DND-41 (cell line): ENCODE measurements around the gene IFIT5.

Experiments used
- ATAC-seq: fragments of 200-7000 bp; cut with Tn5 transposase; 3 replicates; pipeline ENCODE4 v1.9.1; 2021; ENCODE audit warnings: low read depth; ENCODE audit not compliant: insufficient read depth
- DNase-seq: peaks from one replicate; pipeline ENCODE4 v3.0.0-alpha.2; 2020
- H2AFZ ChIP-seq: 2 replicates; pipeline ENCODE4 v1.6.0; 2012; ENCODE audit warnings: low read depth, low read length
- H3K27ac ChIP-seq: 2 replicates; pipeline ENCODE4 v1.5.1; 2012; ENCODE audit warnings: low read length, inconsistent platforms
- H3K27me3 ChIP-seq: fragments of 200-600 bp; sonication (generic); 2 replicates; pipeline ENCODE4 v1.6.0; 2012; ENCODE audit warnings: low read length, mild to moderate bottlenecking, inconsistent platforms; ENCODE audit not compliant: insufficient read depth, poor library complexity
- H3K36me3 ChIP-seq: 2 replicates; pipeline ENCODE4 v1.5.1; 2012; ENCODE audit warnings: low read length, inconsistent platforms; ENCODE audit not compliant: insufficient read depth
- H3K4me1 ChIP-seq: 2 replicates; pipeline ENCODE4 v1.5.1; 2012; ENCODE audit warnings: mild to moderate bottlenecking, low read length; ENCODE audit not compliant: insufficient read depth
- H3K4me2 ChIP-seq: 2 replicates; pipeline ENCODE4 v1.6.0; 2012; ENCODE audit warnings: mild to moderate bottlenecking, moderate library complexity, low read length, inconsistent platforms; ENCODE audit not compliant: insufficient read depth
- H3K4me3 ChIP-seq, 2 experiments: fragments of 200-600 bp in 1 of 2; shearing (Covaris generic) in 1 of 2; 2 replicates each; pipeline ENCODE4 v1.5.1; 2012 to 2016; ENCODE audit warnings: inconsistent platforms in 2 of 2, low read length in 2 of 2, mild to moderate bottlenecking in 2 of 2, low read depth in 1 of 2, moderate library complexity in 1 of 2
- H3K79me2 ChIP-seq: 2 replicates; pipeline ENCODE4 v1.6.0; 2012; ENCODE audit warnings: low read length, inconsistent platforms; ENCODE audit not compliant: insufficient read depth
- H3K9ac ChIP-seq: 2 replicates; pipeline ENCODE4 v1.6.0; 2012; ENCODE audit warnings: low read depth, mild to moderate bottlenecking, inconsistent platforms, low read length, moderate library complexity
- H3K9me3 ChIP-seq: 2 replicates; pipeline ENCODE4 v1.5.1; 2012; ENCODE audit warnings: low read length, moderate library complexity, mild to moderate bottlenecking, inconsistent platforms; ENCODE audit not compliant: insufficient read depth, severe bottlenecking
- H4K20me1 ChIP-seq: 2 replicates; pipeline ENCODE4 v1.6.0; 2012; ENCODE audit warnings: low read length; ENCODE audit not compliant: insufficient read depth
- EZH2 ChIP-seq: IDR thresholded peaks from 3 replicates; pipeline ENCODE4 v1.6.1; 2012; ENCODE audit warnings: borderline replicate concordance, low read depth, mild to moderate bottlenecking, moderate library complexity, low read length, inconsistent platforms; ENCODE audit not compliant: severe bottlenecking
- TF ChIP-seq, protein P1 (sequence below): IDR thresholded peaks from 2 replicates; pipeline ENCODE4 v1.5.1; 2012; ENCODE audit warnings: borderline replicate concordance, low read length, moderate library complexity, mild to moderate bottlenecking; ENCODE audit not compliant: poor library complexity, severe bottlenecking; ENCODE audit errors: extremely low read depth

The IFIT5 gene

DNA sequence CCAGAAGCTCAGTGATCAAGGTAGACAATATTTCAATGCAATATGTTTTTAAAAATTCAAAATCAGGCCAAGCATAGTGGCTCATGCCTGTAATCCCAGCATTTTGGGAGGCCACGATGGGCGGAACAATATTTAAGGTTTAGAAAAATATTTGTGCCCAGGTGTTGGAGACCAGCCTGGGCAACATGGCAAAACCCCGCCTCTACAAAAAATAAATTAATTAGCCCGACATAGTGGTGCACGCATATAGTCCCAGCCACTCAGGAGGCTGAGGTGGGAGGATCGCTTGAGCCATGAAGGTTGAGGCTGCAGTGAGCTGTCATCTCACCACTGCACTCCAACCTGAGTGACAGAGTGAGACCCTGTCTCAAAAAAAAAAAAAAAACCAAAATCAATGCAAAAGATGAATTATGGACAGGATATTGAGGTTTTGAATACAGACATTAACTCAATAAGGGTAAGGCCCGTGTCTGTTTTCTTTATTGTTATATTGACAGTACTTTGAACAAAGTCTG is 913 bp upstream of the IFIT5 start:
- Histone ChIP-seq H3K27ac (peak overlapping the region; percentile 92), H4K20me1 (peaks cover 3% of the 10 kb centered on the region; the same call in 1 of the 2 replicates), H3K4me1 (peaks cover 56% of the 10 kb centered on the region), H3K27me3 (no peaks in the 10 kb centered on the region), H3K4me3 (peak overlapping the region; percentile 80 to 87; a peak in 3 of 4 replicates), H3K79me2 (peaks cover 47% of the 10 kb centered on the region), H2AFZ (peak overlapping the region; percentile 92), H3K9ac (peak overlapping the region; percentile 91), H3K4me2 (peak overlapping the region; percentile 94), H3K9me3 (no peaks in the 10 kb centered on the region), H3K36me3 (peaks cover 12% of the 10 kb centered on the region)
- DNase-seq (peak; percentile 15), ATAC-seq (no peak)
- TF ChIP-seq, protein P1, sequence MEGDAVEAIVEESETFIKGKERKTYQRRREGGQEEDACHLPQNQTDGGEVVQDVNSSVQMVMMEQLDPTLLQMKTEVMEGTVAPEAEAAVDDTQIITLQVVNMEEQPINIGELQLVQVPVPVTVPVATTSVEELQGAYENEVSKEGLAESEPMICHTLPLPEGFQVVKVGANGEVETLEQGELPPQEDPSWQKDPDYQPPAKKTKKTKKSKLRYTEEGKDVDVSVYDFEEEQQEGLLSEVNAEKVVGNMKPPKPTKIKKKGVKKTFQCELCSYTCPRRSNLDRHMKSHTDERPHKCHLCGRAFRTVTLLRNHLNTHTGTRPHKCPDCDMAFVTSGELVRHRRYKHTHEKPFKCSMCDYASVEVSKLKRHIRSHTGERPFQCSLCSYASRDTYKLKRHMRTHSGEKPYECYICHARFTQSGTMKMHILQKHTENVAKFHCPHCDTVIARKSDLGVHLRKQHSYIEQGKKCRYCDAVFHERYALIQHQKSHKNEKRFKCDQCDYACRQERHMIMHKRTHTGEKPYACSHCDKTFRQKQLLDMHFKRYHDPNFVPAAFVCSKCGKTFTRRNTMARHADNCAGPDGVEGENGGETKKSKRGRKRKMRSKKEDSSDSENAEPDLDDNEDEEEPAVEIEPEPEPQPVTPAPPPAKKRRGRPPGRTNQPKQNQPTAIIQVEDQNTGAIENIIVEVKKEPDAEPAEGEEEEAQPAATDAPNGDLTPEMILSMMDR, result no peak
- no peak for TF ChIP-seq EZH2

DNA sequence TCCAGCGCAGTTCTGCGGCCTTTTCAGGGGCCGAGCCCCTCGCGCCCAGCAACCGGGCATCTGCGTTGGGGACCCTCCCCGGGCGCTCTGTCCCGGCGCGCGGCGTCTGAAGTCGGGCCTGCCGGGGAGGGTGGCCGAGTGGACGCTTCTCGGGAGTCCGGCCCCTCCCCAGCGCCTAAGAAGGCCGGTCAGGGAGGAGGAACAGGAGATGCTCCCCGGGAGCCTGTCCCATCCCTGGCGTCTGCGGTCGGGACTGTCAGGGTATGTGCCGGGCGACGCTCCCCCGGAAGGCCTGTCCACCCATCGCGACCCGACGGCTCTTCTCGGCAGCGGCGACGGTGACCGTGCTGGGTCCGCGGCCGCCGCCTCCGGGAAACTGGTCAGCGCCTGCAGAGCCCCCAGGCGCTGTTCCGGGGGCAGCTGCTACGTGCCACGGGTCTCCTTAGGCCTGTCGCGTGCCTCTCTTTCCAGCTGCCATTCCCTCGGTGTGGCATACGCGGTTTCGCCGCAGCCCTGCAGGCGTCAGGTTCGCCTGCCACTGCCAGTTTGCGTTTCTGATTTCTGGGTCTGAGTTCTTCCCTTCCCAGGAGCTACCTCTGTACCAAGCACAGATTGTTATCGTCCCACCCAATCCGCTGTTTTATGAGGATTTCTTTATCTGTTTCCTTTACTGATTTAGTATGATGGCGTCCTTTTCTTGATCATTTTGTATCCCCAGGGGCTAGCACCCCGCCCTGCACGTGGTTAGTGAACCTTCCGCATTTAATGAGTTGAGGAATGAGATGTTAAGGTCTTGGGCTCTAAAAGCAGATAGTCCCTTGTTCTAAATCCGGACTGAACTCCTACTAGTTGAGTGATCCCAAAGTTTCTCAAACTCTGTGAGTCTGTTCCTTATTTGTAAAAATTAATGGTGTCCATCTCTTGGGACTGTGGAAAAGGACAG is 782 bp downstream of the IFIT5 start:
- peak; percentile 53 for ATAC-seq
- no peaks in the 10 kb centered on the region for H3K27me3 ChIP-seq
- H3K4me2 ChIP-seq, result peak overlapping the region; percentile 94
- peaks cover 13% of the 10 kb centered on the region for H3K36me3 ChIP-seq
- H3K79me2 ChIP-seq, result peaks cover 47% of the 10 kb centered on the region
- peak; percentile 58 for DNase-seq
- peak overlapping the region; percentile 92 for H2AFZ ChIP-seq
- no peak for TF ChIP-seq EZH2
- TF ChIP-seq, protein P1, result no peak
- H3K27ac ChIP-seq, result peak overlapping the region; percentile 92
- peak overlapping the region; percentile 80 to 87 for H3K4me3 ChIP-seq
- H3K4me1 ChIP-seq, result peaks cover 67% of the 10 kb centered on the region
- peaks cover 3% of the 10 kb centered on the region; the same call in 1 of the 2 replicates for H4K20me1 ChIP-seq
- H3K9ac ChIP-seq, result peak overlapping the region; percentile 91
- no peaks in the 10 kb centered on the region for H3K9me3 ChIP-seq

DNA sequence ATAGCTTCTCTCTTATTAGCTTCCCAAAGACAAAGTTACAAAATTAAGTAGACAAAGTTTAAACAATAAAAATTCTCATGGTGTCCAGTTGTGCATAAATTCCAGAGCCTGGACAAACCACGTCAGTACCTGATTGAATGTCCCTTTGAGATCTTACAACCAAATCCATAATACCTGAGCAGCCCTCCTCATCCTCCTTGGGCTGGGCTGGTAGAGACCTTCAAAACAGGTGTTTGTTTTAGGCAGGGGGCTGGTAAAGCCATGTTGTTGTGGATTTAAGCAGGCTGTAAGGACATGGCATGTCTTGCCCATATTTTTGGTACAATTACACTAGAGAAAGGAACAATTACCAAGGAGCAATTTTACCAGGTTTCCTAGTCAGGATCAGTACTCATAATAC is 2.1 kb downstream of the IFIT5 start:
- H4K20me1 ChIP-seq, result peaks cover 6% of the 10 kb centered on the region; the same call in 1 of the 2 replicates
- H3K36me3 ChIP-seq, result peaks cover 20% of the 10 kb centered on the region
- DNase-seq, result no peak
- peaks cover 67% of the 10 kb centered on the region for H3K4me1 ChIP-seq
- H3K79me2 ChIP-seq, result peaks cover 47% of the 10 kb centered on the region
- no peak overlapping the region for H2AFZ ChIP-seq
- H3K27me3 ChIP-seq, result no peaks in the 10 kb centered on the region
- 0 out of 2 replicates have a peak overlapping the region, but pooled peaks have one; percentile 9 for H3K27ac ChIP-seq
- peak overlapping the region in 1 of 2 experiments; percentile 87; a peak in 1 of 4 replicates for H3K4me3 ChIP-seq
- no peak overlapping the region for H3K9ac ChIP-seq
- TF ChIP-seq, protein P1, result no peak
- TF ChIP-seq EZH2, result no peak
- no peaks in the 10 kb centered on the region for H3K9me3 ChIP-seq
- peak overlapping the region; percentile 94 for H3K4me2 ChIP-seq
- no peak for ATAC-seq
